HG03159 (cell line): ENCODE measurements around the gene SEMA4D.

Experiments
- ATAC-seq: cut with Tn5 transposase; IDR thresholded peaks from one replicate; pipeline ENCODE4 v1.9.1; 2021; ENCODE audit warnings: mild to moderate bottlenecking, moderate library complexity; ENCODE audit not compliant: unreplicated experiment

The SEMA4D gene

GRCh38 chr9:89342213-89342612 lies 155.7 kb downstream of the SEMA4D start:
- ATAC-seq, result no peak

GRCh38 chr9:89340332-89340731 lies 157.6 kb downstream of the SEMA4D start:
- ATAC-seq, result no peak

GRCh38 chr9:89339807-89340206 lies 158.1 kb downstream of the SEMA4D start:
- no peak for ATAC-seq

GRCh38 chr9:89330513-89330912 lies 167.4 kb downstream of the SEMA4D start:
- ATAC-seq, result no peak

- ATAC-seq, result no peak
These were observed 168.0 kb downstream of the SEMA4D start for GRCh38 chr9:89329917-89330316.

- no peak for ATAC-seq
These were observed 169.8 kb downstream of the SEMA4D start for GRCh38 chr9:89328064-89328463.

GRCh38 chr9:89325733-89326132 lies 172.2 kb downstream of the SEMA4D start:
- ATAC-seq, result no peak

- ATAC-seq, result no peak
These were observed 174.5 kb downstream of the SEMA4D start for GRCh38 chr9:89323390-89323789.

- no peak for ATAC-seq
These were observed 178.7 kb downstream of the SEMA4D start for GRCh38 chr9:89319015-89319905.

- ATAC-seq, result peak; percentile 86
These were observed 179.5 kb downstream of the SEMA4D start, which contains the start of gene SECISBP2 for GRCh38 chr9:89318123-89319014. Gene SECISBP2 (plus strand): TSS chr9:89318500. CDS start chr9:89318577, 77 bp downstream.

- no peak for ATAC-seq
These were observed 180.6 kb downstream of the SEMA4D start for GRCh38 chr9:89317282-89317681.

- no peak for ATAC-seq
These were observed 182.4 kb downstream of the SEMA4D start for GRCh38 chr9:89315482-89315881.

- ATAC-seq, result no peak
These were observed 183.0 kb downstream of the SEMA4D start for GRCh38 chr9:89314955-89315354.

- no peak for ATAC-seq
These were observed 184.1 kb downstream of the SEMA4D start for GRCh38 chr9:89313842-89314241.

GRCh38 chr9:89312222-89312571 lies 185.7 kb downstream of the SEMA4D start:
- ATAC-seq, result no peak

- no peak for ATAC-seq
These were observed 186.3 kb downstream of the SEMA4D start for GRCh38 chr9:89311346-89312221.
